Superior temporal gyrus (tissue), 1 donor: ENCODE data around the gene MFAP4.
"Not testable (repeated sequence)": the region's sequence is repeated elsewhere in the genome, so short reads cannot be mapped to it uniquely, and the experiment has no call there.

Source experiments
- DNase-seq: peaks from one replicate; pipeline ENCODE4 v3.0.0-alpha.2; 2016; ENCODE audit errors: extremely low spot score

MFAP4 gene

DNA sequence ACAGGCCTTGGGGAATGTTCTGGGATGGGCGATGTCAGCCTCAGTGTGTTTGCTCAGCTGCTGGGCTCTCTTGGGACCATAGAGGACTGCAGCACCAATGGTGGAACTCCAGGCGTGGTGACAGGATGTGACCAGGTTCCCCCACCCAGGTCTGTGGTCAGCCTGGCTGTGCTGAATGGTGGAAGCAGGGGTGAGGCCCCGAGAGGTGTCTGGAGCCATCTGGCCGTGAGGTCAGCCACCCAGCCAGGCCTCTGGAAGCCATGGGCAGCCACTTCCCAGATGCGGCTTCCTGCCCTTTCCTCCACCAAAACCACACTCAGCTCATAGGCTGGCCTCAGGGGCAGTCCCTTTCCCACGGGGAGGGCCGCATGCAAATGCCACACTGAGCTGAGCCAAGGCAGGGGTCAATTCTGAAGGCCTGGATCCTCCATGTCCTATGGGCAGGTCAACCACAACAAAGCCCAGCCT, 16.5 kb downstream of the MFAP4 start:
- DNase-seq, result no peak

DNA sequence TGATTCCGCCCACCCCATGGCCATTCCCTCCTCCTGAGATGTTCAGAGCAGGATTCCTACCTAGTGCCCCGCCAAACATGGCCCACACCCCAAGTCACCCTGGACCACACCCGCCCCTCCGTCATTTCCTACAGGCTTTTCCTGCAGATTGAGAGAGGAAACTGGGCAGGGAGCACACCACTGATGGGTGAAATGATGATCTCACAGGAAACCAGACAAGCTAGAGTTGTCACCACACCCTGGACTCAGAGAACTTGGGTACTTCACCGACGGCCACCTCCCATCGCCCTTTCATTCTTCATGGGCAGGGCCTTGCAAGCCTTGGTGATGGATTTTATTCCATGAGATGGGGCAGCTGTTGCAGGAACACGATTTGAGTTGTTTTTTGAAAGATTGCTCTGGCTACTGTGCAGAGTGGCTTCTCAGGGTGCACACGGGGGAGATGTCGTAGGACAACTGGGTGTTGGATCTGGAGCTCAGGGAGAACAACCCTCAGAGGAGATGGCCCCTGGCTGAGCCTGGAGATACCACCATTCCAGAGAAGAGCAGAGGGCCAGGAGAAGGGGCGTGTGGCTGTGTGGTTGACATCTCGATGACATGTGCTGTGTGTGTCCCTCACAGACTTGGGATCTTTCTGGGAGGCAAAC, 17.0 kb downstream of the MFAP4 start:
- no peak for DNase-seq

DNA sequence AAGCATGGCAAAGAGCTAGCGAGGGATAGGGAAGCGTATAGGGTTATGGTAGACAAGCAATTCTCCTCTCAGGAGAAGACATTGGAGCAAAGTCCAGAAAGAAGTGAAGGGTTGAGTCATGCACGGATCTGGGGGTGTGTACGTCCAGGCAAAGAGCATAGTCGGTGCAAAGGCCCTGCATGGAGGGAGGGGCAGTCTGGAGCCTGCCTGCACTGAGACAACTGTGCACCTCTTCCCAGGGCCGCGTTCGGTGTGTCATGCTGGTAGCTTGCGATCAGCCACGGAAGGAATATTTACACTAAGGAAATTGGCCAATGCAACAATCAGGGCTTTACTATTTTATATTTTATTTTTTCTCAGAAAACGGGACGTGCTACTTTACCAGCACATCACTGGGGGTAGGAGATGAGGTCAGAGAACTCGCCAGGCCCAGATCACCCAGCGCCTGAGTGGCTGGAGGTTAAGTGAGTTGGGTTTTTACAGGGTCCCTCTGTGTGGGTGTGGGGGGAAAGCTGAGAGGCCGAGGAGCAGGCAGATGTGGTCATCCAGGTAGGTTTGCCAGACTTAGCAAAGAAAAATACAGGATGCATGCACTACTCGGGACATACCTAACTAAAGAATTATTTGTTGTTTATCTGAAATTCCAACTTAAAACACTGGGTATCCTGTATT, 17.7 kb downstream of the MFAP4 start:
- DNase-seq, result no peak

DNA sequence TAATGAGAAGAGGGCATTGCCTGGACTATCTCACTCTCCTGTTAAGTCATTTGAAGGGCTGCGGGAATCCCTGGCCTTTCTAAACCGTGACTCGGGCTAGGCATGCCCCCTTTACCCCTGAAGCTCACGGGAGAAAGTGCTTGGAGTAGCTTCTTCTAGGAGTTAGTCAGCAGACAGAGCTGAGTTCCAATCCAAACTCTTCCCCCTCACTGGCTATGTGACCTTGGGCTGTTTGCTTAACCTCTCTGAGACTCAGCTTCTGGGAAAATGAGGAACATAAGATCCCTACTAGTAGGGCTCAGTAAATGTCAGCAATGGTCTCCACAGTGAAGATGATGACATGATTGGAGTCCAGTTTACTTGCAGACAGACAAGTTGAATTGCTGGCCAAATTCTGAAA, 18.8 kb downstream of the MFAP4 start:
- DNase-seq, result no peak

DNA sequence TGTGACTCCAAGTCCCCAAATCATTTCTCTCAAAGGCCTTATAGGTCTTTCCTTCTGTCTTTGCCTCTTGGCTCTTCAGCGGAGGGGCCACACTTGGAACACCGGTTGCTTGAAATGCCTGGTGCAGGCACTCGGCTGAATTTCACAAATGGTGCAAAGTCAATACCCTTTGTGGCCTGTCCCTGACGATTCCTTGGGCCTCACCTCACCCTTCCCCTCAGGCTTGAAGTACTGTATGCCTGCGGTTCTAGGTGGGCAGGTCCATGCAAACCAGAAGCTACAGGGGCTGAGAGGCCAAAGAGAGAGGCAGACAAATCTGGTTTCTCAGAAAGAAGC, 20.4 kb downstream of the MFAP4 start:
- no peak for DNase-seq

DNA sequence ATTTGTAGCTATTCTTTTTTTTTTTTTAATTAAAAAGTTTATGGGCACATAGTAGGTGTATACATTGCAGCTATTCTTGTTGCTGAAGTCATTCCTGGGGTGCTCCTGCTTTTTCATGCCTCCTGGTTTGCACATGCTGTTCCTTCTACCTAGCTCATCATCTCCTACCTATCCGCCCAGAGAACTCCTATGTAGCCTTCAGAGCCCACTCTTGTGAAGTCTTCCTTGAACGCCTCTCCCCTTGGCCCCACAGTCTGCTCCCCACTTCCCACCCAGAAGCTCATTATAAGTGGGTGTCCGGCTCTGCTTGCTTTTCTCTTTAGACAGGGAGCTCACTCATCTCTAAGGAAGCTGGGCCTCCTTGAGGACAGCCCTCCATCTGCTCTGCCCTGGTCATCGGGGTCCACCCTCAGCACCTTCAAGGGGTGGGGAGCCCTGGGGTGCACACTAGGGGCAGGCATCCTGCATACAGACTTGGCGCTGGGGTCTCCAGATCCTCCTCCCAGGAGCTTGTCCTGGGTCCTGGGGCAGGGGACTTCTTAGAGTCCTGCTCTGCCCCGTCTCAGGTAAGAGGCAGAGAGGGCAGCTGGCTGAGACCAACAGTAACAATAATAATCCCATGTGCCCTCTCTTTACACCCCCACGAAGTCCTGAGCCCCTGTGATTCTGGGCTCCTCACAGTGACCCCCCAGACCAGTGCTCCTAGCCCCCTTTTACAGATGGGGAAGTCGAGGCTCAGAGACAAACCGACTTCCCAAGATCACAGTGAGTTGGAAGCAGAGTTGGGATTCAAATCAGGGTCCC, 21.0 kb downstream of the MFAP4 start:
- DNase-seq, result no peak

DNA sequence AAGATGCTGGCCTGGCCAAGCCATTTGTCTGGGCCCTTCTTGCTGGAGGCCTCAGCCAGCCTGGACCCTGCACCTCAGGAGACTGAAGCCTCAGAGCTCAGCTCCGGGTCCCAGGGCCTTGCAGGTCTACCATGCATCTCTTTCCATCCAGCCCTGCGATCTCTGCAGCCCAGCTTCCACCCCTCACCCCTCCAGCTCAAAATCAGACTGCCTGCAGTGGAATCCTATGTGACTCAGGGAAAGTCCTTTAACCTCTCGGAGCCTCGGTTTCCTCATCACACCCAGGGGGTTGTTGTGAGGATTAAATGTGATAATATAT, 21.5 kb downstream of the MFAP4 start:
- no peak for DNase-seq

DNA sequence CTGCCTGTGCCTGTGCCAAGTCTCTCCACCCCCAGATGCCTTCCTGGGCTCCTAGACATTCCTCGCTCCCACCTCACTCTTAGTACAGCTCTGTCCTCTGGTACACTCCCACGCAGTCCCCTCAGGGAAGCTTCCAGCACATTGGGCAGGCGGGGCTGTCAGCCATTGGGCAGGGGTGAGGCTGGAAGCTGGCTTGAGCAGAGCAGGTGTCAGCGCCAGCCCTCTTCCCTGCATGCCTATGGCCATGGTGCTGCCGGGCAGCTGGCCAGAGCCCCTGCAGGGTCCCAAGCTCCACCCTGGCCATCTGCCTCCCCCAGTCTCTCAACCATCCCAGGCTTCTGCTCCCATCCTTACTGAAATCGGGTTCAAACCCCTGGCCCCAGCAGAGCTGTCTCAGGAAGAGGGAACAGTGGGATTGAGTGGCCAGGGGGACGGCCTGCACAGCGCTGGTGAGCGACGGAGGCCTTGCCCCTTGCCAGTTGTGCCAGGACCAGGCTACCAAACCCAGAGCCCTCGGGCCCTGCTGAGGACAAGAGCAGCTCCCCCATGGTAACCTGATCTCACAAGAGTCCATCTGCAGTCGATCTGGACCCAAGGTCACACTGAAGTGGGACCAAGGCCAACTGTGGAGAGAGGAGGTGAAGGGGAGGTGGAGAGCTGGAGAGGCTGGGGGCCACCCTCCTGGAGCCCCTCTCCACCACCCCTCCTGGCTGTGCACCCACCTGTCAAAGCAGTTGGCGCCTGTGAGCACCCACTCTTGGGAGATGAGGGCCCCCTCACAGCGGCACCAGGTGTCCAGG, 22.1 kb downstream of the MFAP4 start:
- DNase-seq, result no peak

DNA sequence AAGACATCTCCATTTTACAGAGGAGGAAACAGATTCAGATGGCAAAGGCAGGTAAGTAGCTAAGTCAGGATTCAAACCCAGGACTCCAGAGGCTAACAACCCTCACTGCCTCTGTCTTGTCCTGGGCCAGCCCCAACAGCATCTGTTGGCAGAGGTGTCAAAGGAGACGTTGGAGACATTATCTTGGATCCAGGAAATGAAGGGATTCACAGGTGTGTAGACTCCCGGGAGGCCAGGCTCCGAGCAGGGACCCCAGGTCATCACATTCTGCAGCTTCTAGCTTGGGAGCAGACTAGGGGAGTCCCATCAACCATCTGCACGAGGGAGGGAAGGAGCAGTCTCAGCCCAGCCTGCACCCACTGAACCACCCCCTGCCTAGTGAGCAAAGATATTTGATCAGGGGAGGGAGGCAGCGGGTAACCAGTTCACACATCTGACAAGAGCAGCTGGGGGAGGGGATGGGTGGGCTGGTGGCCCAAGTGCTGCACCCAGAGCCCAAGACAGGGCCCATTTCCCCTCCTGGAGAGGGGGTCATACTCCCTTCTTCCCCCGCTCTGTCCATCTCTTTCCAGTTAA, 23.4 kb downstream of the MFAP4 start:
- no peak for DNase-seq

DNA sequence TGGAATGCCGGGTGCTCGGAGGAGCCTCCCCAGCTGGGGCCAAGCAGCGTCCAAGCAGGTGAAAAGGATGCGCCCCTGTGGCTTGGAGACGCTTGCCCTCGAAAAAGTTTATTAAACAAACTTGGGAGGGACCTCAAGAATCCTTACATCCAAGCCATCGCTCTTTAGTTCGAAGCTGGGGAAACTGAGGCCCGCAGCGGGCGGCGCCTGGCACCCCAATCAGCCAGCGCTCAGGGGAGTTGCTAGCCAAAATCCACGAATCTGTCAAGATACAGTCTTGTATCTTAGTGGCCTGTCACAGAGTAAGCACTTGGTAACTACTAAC, 23.9 kb downstream of the MFAP4 start:
- no peak for DNase-seq

DNA sequence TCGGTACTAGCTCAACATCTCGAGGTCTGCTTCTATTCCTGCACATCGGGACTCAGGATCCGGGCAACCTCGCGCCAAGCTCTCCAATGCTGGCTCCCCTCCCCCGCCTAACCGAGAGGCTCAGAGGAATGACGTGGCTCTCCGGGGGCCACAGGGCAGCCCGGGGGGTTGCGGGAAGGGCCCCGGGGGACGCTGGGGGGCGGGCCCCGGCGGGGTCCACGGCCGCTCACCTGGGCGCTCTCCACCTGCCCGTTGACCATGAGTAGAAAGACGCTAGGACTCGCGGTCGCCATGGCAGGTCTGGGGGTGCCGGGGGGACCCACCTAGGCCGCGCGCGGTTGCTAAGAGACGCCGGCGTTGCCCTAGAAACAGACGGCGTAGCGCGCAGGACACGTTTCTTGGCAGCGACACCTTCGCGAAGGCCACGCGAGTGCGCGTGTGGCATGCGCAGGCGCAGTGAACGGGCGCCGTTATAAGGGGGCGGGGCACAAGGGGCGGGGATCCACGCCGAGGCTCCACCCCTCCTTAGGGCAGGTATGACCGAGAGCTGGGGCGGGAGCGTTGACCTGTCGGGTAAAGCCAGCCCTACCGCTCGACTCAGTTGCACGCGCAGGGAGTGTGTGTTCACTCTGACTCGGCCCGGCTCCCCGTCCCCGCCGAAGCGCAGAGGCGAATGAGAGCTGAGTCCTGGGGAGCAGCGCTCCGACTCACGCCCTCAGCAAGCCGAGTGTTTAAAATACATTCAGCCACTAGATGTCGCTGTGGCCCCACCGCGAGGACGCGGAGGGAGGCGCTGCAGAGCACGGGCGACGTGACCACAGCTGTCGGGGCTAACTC, 24.5 kb downstream of the MFAP4 start, which contains the start of gene B9D1:
Gene B9D1 (minus strand): TSS at position 447 of the 837 bp plus-strand sequence. CDS start 154 bp downstream, at position 293.
- peak; percentile 96 for DNase-seq

DNA sequence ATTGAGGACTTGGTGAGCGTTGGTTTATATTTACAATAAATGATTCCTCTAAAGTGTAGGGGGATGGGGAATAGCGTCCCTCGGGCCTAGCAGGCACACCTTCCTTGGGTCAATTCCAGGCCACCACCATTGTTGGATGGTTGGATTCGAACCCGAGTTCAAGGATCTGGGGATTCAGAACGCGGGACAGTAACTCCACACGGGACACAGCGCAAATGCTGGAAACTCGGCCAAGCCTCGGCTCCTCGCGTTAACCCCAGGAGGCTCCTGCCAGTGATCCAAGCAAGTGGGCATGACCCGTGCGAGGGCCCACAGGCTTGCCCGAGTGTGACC, 25.1 kb downstream of the MFAP4 start:
- no peak for DNase-seq

DNA sequence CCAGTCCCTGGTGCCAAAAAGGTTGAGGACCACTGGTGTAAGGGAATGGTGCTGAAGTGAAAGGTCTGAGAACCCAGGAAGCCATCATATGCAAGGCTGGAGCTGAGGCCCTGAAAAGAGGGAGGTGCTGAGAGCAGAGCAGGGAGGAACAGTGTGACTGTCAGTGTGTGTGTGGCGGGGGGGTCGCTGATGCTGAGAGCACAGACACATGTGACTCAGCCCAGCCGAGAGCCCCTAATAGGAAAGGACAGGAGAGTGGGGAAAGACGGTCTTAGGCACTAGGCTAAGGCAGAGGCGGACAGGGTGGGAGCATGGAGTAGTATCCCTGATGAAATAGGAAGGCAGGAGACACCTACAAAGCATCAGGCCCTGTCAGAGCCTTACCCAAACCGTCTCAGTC, 25.7 kb downstream of the MFAP4 start:
- DNase-seq, result no peak

DNA sequence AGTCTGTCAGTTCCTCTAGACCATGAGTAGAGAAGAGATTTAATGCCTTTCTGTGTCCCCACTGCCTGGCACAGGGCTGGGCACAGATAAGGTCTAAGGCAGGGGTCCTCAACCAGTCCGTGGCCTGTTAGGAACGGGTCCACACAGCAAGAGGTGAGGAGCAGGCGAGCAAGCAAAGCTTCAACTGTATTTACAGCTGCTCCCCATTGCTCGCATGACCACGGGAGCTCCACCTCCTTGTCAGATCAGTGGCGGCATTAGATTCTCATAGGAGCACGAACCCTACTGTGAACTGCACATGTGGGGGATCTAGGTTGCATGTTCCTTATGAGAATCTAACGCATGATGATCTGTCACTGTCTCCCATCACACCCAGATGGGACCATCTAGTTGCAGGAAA, 26.2 kb downstream of the MFAP4 start:
- DNase-seq, result no peak

DNA sequence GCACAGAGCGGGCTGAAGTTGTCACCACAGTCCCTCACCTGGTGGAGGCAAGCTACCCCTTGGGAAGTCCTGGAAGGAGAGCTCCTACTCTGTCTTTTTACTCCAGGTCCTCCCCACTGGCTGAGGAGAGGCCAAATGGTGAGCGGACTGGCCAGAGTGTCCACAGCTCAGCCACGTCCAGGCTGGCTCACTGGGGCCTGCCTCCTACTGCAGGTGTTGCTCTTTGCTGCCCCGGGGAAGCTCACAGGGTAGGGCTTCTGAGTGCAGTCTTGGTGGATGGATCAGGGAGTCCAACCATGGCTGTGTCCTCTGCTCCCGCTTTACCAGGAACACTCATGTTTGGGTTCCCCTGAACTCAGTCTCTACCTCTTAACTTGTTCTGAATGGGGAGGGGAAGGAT, 27.1 kb downstream of the MFAP4 start:
- DNase-seq, result no peak

DNA sequence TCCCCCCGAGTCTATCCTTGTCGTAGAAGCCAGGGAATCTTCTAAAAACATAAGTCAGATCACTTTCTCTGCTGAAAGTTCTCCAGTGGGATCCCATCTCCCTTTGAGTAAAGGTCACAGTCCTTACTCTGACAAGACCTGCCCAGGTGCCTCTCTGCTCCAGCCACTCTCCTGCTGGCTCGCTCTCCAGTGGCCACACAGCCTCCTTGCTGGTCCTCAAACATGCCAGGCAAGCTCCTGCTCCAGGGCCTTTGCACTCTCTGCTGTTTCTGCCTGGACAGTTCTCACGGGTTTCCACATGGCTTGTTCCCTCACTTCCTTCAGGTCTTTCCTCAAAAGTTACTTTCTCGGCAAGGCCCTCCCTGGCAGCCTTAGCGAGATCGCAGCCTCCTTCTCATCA, 27.8 kb downstream of the MFAP4 start:
- DNase-seq, result no peak

DNA sequence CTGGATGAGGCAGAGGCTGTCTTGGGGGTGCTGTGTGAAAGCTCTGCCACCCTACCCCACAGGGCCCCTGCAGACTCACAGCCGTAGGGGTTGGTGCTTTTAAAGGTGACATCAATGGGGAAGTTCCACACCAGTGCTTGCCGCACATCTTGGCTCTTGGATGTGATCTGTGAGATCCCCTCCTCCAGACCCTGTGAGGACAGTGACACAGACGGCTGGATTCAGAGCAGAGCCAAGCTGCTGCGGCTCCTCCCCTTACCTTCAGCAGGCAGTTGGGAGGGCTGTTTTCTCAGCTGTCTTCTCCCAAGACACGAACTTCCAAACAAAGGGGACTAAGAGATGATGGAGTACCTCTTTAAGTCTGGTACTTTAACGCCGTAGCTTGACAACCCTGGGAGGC, 29.2 kb downstream of the MFAP4 start:
- no peak for DNase-seq

DNA sequence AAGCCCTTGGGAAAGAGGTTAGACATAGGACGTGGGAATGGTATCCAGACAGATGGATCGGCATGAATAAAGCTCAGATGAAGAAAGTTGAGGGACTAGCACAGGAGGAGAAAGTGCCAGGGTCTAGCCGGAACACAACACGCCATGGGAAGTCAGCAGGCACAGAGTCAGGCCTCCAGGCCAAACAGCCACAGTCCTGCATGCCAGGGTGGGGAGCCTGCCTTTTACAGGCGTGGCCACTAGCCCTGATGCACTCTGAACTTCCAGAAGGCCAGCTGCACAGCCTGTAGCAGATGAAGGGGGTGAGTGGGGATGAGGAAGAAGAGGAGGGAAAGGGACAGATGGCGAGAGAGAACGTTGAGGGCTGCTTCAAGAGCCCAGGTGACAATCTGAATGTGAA, 29.6 kb downstream of the MFAP4 start:
- no peak for DNase-seq

DNA sequence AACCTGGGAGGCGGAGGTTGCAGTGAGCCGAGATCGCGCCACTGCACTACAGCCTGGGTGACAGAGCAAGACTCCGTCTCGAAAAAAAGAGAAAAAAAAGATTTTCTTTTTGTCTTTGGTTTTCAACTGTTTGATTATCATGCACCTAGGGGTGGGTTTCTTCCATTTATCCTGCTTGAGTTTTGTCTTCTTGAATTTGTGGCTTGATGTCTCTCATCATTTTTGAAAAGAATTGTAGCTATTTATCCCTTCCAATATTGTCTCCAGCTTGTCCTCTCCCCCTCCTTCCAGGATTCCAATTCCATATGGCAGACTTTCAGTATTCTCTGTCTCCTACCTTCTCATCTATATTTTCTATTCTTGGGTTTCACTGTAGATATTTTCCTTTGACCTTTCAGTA, 32.2 kb downstream of the MFAP4 start:
- DNase-seq, result no peak

DNA sequence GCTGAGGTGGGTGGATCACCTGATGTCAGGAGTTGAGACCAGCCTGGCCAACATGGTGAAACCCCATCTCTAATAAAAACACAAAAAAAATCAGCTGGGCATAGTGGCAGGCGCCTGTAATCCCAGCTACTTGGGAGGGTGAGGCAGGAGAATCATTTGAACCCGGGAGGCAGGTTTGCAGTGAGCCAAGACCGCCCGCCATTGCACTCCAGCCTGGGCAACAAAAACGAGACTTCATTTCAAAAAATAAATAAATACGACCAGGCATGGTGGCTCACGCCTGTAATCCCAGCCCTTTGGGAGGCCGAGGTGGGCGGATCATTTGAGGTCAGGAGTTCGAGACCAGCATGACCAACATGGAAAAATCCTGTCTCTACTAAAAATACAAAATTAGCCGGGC, 33.6 kb downstream of the MFAP4 start:
- not testable (repeated sequence) for DNase-seq

DNA sequence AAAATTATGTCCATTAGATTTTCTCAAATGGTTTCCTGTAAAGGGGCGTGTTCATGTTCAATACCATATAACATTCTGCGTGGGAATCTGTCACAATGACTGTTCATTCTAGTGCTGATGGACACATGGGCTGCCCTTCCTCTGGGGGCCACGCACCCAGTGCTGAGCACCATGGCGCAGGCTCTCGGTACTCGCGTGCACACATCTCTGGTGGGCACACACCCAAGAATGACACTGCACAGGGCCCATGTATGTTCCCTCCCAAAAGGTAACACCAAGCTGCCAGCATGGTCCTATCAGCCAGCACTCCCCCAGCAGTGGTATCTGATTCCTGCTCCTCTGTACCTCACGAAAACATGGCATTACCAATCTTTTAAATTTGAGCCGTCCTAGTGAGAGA, 38.2 kb downstream of the MFAP4 start:
- DNase-seq, result no peak
